Activated T-cell treated with anti-CD3 and anti-CD28 coated beads, Interleukin-2, amount 50 U/mL, for 4 hours (primary cell): Measurements from ENCODE around the gene VAV2. TPM values are rescaled to one million over a fixed set of nuclear protein-coding genes. Genes with fewer than 3 reads are reported as not detected.

Experiments
- ATAC-seq, 2 donors: fragments of 200-7000 bp; cut with Tn5 transposase; one replicate each; pipeline ENCODE4 v1.10.0; 2021
- DNase-seq: peaks from one replicate; pipeline ENCODE4 v3.0.0-alpha.2; 2020
- H3K27me3 Mint-ChIP-seq: one replicate; pipeline ENCODE4 v1.8.0; 2021; ENCODE audit warnings: low read depth, mixed read lengths
- H3K36me3 Mint-ChIP-seq: one replicate; pipeline ENCODE4 v1.8.0; 2022; ENCODE audit warnings: mixed read lengths; ENCODE audit not compliant: insufficient read depth
- H3K4me1 Mint-ChIP-seq: one replicate; pipeline ENCODE4 v1.8.0; 2021; ENCODE audit warnings: low read depth, mixed read lengths
- H3K4me3 Mint-ChIP-seq: one replicate; pipeline ENCODE4 v1.8.0; 2021; ENCODE audit warnings: mild to moderate bottlenecking, moderate library complexity, mixed read lengths
- H3K9me3 Mint-ChIP-seq: one replicate; pipeline ENCODE4 v1.8.0; 2021; ENCODE audit warnings: mixed read lengths
- total RNA-seq, 3 donors: library from RNA; stranded (reverse); gene quantifications; one replicate each; pipeline ENCODE4 v1.2.1, GENCODE V29; 2021

Gene VAV2
- total RNA-seq, 3 donors from 2014 or later = 2.7 to 3.7 (median 3.2) TPM

DNA sequence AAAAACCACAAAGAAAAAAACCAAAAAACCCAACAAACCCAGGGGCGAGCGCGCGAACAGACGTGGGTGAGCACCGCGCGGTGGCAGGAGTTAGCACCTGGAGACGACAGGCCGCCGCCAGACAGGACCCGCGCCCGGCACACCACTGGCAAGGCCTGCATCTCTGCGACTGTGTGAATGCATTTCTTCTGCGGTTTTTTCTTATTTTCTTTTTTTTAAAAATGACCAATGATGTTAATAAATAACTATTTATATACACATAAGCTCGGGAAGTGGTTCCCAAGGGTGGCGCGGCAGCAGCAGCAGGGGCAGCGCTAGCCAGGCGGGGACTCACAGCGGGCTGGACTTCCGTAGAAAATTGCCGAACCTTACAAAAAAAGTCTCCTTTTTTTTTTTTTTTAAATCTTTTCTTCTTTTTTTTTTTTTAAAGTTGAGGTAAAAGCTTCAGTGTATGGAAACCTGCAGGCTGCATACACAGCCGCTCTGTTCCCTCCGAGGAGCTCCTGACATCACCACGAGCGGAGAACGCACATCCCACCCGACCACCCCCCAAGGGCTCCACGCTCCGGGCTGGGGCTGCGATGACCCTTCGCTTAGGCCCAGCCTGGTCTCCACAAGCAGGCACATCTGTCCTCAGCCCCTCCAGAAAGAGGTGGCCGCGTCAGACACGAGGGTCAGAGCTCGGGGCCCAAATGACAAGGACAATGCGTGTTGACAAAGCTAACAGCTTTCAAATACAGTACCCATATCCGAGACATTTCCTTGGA lies 40.5 kb upstream of the VAV2 start:
- Mint-ChIP-seq H3K4me3 (no peak overlapping the region), H3K36me3 (peaks cover 27% of the 10 kb centered on the region)
- no peak for ATAC-seq

DNA sequence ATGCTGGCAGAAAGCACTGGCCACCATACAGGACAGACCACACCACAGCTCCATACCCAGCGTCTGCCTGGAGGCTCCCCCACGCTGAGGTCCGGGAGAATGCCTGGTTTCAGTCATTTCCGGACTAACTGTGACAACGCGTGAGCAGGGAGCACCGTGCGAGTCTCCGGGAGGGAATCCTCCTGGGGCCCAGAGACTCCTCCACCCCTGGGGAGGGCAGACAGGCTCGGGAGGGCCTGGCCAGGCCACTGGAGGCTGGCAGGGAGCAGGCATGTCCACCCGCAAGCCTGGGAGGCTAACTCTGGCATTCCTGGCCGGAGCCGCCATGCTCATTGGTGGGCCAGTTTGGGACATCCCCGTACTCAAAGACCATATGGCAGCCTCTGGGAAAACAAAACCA lies 39.7 kb upstream of the VAV2 start:
- peaks cover 2% of the 10 kb centered on the region for H3K4me1 Mint-ChIP-seq
- no peaks in the 10 kb centered on the region for H3K27me3 Mint-ChIP-seq
- no peak for DNase-seq
- no peaks in the 10 kb centered on the region for H3K9me3 Mint-ChIP-seq
- no peak overlapping the region for H3K4me3 Mint-ChIP-seq
- ATAC-seq = no peak
- H3K36me3 Mint-ChIP-seq = peaks cover 26% of the 10 kb centered on the region

More for the DNA sequence above, 40.5 kb upstream of the VAV2 start:
- no peaks in the 10 kb centered on the region for H3K4me1 Mint-ChIP-seq
- no peak for DNase-seq
- no peaks in the 10 kb centered on the region for H3K27me3 Mint-ChIP-seq
- H3K9me3 Mint-ChIP-seq = peaks cover under 1% of the 10 kb centered on the region

DNA sequence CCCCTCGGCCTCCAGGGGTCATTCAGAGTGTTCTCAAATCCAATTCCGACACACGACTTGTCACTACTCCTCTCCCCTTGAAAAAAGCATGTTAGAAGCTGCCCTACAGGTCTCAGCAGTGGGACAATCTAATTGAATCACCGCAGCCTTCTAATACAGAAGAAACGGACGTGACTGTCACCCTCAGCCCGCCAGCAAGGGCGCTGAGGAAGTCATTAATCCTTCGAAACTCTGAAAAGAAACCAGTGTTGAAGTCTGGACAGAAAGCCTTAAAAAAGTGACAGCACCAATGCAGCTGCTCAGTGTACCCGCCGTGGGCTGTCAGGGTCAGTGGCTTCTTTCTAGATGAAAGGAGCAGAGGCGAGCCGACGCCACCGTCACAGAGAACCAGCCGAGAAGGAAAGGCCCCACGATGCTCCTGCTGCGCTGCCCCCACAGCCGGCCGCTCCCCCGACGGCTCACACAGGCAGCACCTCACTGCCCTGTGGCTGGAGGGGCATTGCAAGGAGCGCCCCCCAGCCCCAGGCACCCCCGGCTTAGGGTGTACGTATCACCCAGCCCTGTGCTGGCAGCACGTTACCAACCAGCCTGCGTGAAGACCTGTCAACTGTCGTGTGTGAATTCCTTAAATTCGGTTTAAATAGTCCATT lies 38.8 kb upstream of the VAV2 start:
- H3K4me1 Mint-ChIP-seq = peaks cover 3% of the 10 kb centered on the region
- H3K27me3 Mint-ChIP-seq = no peaks in the 10 kb centered on the region
- ATAC-seq (no peak), DNase-seq (no peak)
- peaks cover 21% of the 10 kb centered on the region for H3K36me3 Mint-ChIP-seq
- H3K4me3 Mint-ChIP-seq = no peak overlapping the region
- H3K9me3 Mint-ChIP-seq = no peaks in the 10 kb centered on the region

DNA sequence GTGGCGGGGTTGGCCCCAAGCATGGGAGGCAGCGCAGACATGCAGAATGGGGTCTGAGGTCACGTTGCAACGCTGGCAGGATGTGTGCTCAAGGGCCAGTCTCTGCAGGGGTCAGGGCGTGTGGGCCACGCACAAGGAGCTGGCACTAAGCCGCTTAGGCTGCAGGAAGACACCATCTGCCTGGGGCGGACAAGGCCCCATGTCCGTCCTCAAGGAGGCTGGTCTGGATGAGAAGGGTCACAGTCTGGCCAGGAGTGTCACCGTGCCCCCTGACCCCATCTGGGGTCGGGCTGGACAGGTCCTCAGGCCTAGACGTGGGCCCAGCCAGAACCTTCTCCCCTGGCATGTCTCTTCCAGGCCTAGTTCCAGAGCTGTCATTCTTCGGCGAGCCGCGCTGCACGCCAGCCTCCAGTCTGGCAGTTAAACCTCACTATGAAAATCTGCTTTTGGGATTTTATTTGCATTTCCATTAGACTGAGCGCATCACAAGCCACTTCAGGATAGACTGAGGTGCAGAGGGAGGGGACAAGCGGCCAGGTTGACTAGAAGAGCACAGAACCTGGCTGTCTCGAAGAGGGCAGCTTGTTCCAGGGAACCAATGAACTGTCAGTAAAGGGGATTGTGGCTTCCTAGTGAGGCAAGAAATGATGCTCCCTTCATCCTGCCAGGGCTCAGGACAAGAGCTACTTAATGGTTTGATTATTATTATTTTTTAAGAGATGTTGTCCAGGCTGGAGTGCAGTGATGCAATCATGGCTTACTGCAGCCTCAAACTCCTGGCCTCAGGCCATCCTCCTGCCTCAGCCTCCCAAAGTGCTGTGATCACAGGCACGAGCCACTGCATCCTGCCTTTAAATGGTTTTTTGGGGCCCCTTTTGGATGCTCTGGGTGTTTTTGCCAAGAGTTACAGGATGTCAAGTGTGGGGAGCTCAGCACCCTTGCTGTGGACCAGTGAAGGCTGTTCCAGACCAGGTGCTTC lies 37.4 kb upstream of the VAV2 start:
- Mint-ChIP-seq H3K27me3 (no peaks in the 10 kb centered on the region), H3K9me3 (no peaks in the 10 kb centered on the region), H3K4me1 (peaks cover 6% of the 10 kb centered on the region), H3K4me3 (no peak overlapping the region), H3K36me3 (peaks cover 18% of the 10 kb centered on the region)
- no peak for DNase-seq
- ATAC-seq = no peak

DNA sequence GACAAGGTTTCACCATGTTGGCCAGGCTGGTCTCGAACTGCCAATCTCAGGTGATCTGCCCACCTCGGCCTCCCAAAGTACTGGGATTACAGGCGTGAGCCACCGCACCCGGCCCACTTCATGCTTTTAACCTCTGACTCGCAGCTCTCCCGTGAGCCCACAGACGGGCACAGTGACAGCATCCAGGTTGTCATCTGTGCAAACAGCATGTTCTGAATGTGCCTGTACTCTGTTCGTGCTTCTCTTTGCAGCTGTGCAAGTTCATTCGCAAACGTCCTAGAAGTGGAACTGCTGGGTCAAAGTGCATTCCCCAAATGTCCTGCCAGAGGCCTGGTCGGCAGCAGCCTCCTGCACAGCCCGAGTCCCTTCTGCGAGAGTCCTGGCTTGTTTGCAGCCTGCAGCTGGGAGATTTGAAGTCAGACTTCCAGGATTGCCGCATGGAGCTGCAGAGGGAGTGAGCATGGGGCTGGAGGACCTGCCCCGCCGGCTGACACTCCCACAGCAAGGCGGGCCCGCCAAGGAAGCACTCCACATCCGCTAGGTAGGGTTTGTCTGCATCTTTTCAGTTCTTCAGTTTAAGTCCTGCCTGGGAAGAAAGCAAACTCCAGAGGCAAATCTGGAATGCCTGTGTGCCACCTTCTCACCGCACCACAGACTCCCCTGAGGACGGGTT lies 36.6 kb upstream of the VAV2 start:
- Mint-ChIP-seq H3K9me3 (no peaks in the 10 kb centered on the region), H3K4me1 (peaks cover 10% of the 10 kb centered on the region), H3K27me3 (no peaks in the 10 kb centered on the region), H3K36me3 (peaks cover 18% of the 10 kb centered on the region), H3K4me3 (no peak overlapping the region)
- ATAC-seq = no peak
- DNase-seq = no peak

DNA sequence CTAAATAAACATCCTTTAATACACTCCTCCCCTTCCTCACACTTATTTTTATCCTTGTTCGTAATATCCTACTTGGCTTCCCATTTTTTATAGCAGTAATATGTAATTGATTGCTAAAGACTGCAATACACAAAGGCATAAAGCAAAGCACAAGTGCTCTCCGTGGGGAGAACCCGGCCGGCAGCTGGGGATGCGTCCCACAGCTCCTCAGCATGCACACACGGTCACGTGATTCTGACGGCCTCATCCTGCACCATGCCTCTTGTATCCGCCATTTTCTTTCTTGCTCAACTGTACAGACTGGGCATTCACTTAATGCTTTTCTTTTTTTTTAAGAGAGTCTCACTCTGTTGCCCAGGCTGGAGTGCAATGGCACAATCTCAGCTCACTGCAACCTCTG lies 36.0 kb upstream of the VAV2 start:
- no peak overlapping the region for H3K4me3 Mint-ChIP-seq
- peaks cover 13% of the 10 kb centered on the region for H3K36me3 Mint-ChIP-seq
- DNase-seq = no peak
- ATAC-seq = no peak
- H3K4me1 Mint-ChIP-seq = peaks cover 10% of the 10 kb centered on the region
- no peaks in the 10 kb centered on the region for H3K27me3 Mint-ChIP-seq
- H3K9me3 Mint-ChIP-seq = no peaks in the 10 kb centered on the region

DNA sequence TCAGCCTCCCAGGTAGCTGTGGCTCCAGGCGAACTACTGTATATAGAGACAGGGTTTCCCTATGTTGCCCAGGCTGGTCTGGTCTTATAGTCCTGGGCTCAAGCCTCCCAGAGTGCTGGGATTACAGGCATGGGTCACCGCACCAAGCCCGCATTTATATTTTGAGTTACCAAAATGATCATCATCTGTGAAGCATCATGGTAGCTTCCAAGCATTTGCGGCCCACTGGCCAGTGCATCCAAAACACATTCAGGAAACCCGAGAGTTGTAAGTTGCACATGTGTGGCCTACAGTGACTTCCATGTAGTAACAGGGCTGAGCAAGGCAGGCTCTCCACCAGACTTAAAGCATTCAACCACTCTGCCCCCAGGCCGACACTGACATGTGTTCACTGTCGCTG lies 35.4 kb upstream of the VAV2 start:
- H3K9me3 Mint-ChIP-seq = no peaks in the 10 kb centered on the region
- ATAC-seq (no peak), DNase-seq (no peak)
- peaks cover 10% of the 10 kb centered on the region for H3K4me1 Mint-ChIP-seq
- H3K27me3 Mint-ChIP-seq = no peaks in the 10 kb centered on the region
- H3K4me3 Mint-ChIP-seq = peak overlapping the region; percentile 79
- H3K36me3 Mint-ChIP-seq = peaks cover 9% of the 10 kb centered on the region

DNA sequence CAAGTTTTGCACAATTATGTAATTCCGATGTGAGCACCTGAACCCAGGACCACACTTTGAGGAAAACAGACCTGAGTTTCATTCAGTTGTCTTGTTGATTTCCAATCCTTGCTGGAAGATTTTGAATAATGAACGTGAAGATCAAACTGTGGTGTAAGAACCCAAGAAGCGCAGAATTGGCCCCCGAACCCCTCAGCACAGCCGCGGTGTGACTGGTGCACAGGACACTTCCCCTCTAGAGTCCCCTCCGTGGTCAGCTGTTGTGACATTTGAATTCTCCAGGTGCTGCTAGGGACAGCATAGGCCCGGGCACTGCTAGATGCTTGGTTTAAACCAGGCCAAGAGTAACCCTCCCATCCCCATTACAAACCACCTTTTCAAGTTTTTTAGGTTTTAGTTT lies 34.9 kb upstream of the VAV2 start:
- peaks cover 10% of the 10 kb centered on the region for H3K4me1 Mint-ChIP-seq
- H3K36me3 Mint-ChIP-seq = peaks cover 9% of the 10 kb centered on the region
- H3K9me3 Mint-ChIP-seq = no peaks in the 10 kb centered on the region
- no peaks in the 10 kb centered on the region for H3K27me3 Mint-ChIP-seq
- no peak for DNase-seq
- ATAC-seq = no peak
- peak overlapping the region; percentile 79 for H3K4me3 Mint-ChIP-seq

DNA sequence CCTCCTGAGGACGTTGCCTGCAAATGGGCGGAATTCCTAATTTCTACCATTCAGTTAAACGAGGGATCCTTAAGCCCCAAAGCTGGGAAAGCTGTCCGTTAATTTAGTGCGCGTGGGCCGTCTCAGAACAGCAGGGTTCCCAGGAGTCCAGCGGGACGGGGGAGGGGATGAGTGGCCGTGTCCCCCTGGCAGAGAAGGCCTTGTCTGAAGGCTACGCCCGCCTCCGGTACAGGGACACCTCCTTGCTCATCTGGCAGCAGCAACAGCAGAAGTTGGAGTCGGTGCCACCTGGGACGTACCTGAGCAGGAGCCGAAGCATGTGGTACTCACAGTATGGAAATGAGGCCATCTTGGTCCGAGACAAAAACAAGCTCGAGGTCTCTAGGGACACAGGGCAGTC lies 34.5 kb upstream of the VAV2 start:
- H3K4me3 Mint-ChIP-seq = peak overlapping the region; percentile 79
- peaks cover 9% of the 10 kb centered on the region for H3K36me3 Mint-ChIP-seq
- H3K27me3 Mint-ChIP-seq = no peaks in the 10 kb centered on the region

DNA sequence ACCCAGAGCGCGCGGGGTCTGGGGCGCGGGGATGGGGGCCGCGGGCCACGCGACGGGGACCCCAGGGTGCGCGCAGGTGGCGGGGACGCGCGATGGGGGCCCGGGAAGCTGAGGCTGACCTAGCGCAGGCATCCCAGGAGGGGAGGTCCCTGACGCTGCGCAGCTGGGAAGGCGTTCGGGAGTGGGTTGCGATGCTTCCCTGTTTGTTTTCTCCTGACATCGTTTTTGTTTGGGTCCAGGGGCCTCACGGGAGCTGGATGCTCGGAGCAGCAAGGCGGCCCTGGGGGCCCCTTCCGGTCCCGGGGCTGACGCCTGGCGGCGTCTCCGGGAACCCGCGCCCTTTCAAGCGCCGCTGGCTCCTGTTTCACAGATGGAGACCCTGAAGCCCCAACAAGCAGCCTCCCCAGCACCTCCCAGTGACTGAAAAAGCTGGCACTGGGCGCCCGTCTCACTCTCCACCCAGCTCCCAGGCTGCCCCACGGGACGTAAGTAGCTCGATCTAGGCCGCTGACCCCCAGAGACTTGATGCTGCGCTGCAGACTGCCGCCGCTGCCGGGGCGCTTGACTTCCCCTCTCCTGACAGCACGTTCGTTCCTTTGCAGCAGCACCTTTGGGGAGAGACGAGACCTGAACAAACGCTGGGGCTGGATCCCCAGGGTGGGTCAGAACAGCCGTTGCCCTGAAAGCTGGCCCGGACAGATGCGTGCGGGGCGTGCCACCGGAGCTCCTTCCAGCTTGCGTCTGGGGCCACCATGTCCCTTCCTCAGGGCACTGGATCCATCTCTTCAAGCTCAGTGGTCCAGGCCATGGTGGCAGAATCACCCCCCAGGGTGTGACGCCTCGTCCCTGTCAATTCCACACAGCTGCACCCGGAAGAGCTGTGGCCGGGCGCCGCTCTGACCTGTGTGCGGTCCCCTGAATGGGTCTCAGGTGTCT lies 33.8 kb upstream of the VAV2 start:
- Mint-ChIP-seq H3K4me1 (peaks cover 10% of the 10 kb centered on the region), H3K4me3 (peak overlapping the region; percentile 79), H3K36me3 (peaks cover 7% of the 10 kb centered on the region), H3K27me3 (no peaks in the 10 kb centered on the region), H3K9me3 (no peaks in the 10 kb centered on the region)
- DNase-seq (peak; percentile 20), ATAC-seq (peak; percentile 57 to 65)

More for the DNA sequence above, 34.5 kb upstream of the VAV2 start:
- DNase-seq (no peak), ATAC-seq (no peak)
- Mint-ChIP-seq H3K9me3 (no peaks in the 10 kb centered on the region), H3K4me1 (peaks cover 10% of the 10 kb centered on the region)

DNA sequence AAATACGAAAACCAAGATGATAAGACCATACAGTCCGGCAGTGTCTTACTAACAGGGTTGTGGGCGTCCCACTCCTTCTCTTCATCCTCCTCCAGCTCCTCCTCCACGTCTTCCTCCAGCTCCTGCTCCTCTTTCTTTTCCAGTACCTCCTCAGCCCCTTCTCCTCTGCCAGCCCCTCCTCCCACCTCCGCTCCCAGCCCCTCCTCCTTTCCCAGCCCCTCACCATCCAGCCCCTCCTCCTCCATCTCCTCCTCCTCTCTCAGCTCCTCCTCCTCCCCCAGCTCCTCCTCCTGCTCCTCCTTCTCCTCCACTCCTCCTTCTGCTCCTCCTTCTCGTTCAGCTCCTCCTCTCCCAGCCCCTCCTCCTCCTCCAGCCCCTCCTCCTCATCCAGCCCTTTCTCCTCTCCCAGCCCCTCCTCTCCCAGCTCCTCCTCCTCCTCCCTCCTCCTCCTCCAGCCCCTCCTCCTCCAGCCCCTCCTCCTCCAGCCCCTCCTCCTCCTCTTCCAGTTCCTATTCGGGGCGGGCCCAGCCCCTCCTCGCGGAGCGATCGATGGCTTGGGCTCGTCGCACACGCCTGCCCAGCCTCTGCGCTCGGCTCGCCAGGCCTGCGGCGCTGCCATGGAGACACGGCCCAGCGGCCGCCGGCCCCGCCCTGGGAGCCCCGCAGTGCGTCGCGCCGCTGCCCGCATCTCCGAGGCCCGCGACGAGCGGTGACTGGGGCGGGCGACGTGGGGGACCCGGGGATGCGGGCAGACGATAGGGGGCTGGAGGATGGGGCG lies 32.9 kb upstream of the VAV2 start, which contains the start of gene BRD3OS:
Gene BRD3OS (plus strand): TSS at position 654 of the 778 bp plus-strand sequence. CDS start 1,267 bp downstream, outside the sequence.
- DNase-seq (peak; percentile 87), ATAC-seq (peak; percentile 93 to 96)
- peaks cover 10% of the 10 kb centered on the region for H3K4me1 Mint-ChIP-seq
- peak within 1 kb of the TSS; percentile 79 for H3K4me3 Mint-ChIP-seq
- no peaks in the 10 kb centered on the region for H3K9me3 Mint-ChIP-seq
- H3K36me3 Mint-ChIP-seq = peaks cover 5% of the 10 kb centered on the region
- H3K27me3 Mint-ChIP-seq = no peaks in the 10 kb centered on the region

DNA sequence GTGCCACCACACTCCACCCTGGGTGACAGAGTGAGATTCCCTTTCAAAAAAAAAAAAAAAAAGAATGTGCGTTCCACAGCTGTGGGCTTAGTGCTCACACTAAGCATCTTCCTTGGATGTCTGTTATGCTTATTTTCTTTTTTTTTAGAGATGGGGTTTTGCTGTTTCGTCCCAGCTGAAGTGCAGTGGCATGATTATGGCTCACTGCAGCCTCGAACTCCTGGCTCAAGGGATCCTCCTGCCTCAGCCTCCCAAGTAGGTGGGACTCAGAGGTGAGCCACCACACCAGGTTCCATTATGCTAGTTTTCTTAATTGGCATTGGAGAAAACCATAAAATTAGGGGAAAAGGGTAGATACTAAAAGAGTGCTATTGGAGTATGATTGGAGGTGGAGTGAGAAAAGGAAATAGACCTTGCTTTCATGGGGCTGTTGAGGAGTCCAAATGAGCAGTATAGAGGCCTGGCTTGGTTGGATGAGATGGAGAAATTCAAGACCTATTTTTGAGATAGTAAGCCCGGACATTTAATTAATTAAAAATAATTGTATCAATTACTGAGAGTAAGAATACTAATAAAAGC lies 32.2 kb upstream of the VAV2 start:
- peaks cover 10% of the 10 kb centered on the region for H3K4me1 Mint-ChIP-seq
- ATAC-seq = no peak
- H3K9me3 Mint-ChIP-seq = no peaks in the 10 kb centered on the region
- DNase-seq = no peak
- H3K4me3 Mint-ChIP-seq = peak overlapping the region; percentile 49
- H3K27me3 Mint-ChIP-seq = no peaks in the 10 kb centered on the region
- peaks cover 5% of the 10 kb centered on the region for H3K36me3 Mint-ChIP-seq
